Measurements from ENCODE around the gene DGKE.

The DGKE gene

GRCh38 chr17:56893503-56893902, 59.6 kb downstream of the DGKE start:
- no peak for DNase-seq

- DNase-seq, result no peak
Observed at GRCh38 chr17:56894859-56895455, 61.0 kb downstream of the DGKE start.

GRCh38 chr17:56896217-56896967, 62.4 kb downstream of the DGKE start:
- DNase-seq, result no peak

- no peak for DNase-seq
Observed at GRCh38 chr17:56896968-56897359, 63.0 kb downstream of the DGKE start.

- no peak for DNase-seq
Observed at GRCh38 chr17:56897646-56898424, 63.9 kb downstream of the DGKE start.

GRCh38 chr17:56898874-56899273, 64.9 kb downstream of the DGKE start:
- no peak for DNase-seq

- no peak for DNase-seq
Observed at GRCh38 chr17:56899403-56899802, 65.5 kb downstream of the DGKE start.

GRCh38 chr17:56902348-56902747, 68.4 kb downstream of the DGKE start:
- no peak for DNase-seq

GRCh38 chr17:56903560-56903959, 69.6 kb downstream of the DGKE start:
- DNase-seq, result no peak

- no peak for DNase-seq
Observed at GRCh38 chr17:56908001-56908542, 74.1 kb downstream of the DGKE start.

- DNase-seq, result no peak
Observed at GRCh38 chr17:56909742-56910508, 76.0 kb downstream of the DGKE start.

- DNase-seq, result no peak
Observed at GRCh38 chr17:56910509-56911235, 76.7 kb downstream of the DGKE start.

- DNase-seq, result no peak
Observed at GRCh38 chr17:56912105-56912999, 78.4 kb downstream of the DGKE start.

- no peak for DNase-seq
Observed at GRCh38 chr17:56913000-56913311, 79.0 kb downstream of the DGKE start.

GRCh38 chr17:56913353-56913866, 79.5 kb downstream of the DGKE start:
- DNase-seq, result no peak

- peak; percentile 52 for DNase-seq
Observed at GRCh38 chr17:56913867-56914580, 80.1 kb downstream of the DGKE start, which contains the start of gene TRIM25. TSS of gene TRIM25 (minus strand) at chr17:56914049. CDS start at chr17:56913988, 61 bp downstream.

GRCh38 chr17:56914581-56915273, 80.8 kb downstream of the DGKE start:
- DNase-seq, result no peak

GRCh38 chr17:56917559-56918296, 83.8 kb downstream of the DGKE start:
- DNase-seq, result no peak

- no peak for DNase-seq
Observed at GRCh38 chr17:56918916-56919315, 85.0 kb downstream of the DGKE start.

Data from DMS79 (cell line).